B cell (primary cell): ENCODE data around the gene HCN2.

ENCODE experiments used
- CTCF ChIP-seq: fragments of 200-600 bp; IDR thresholded peaks from one replicate; pipeline ENCODE4 v1.8.0; 2022; ENCODE audit warnings: antibody characterized with exemption, mild to moderate bottlenecking
- EZH2 ChIP-seq: IDR thresholded peaks from 2 replicates; pipeline ENCODE4 v1.6.1; 2012; ENCODE audit warnings: borderline replicate concordance, low read depth, mild to moderate bottlenecking, moderate library complexity, low read length; ENCODE audit not compliant: insufficient read depth, poor library complexity, severe bottlenecking

GRCh38 chr19:566844-567243 lies 22.8 kb upstream of the HCN2 start:
- TF ChIP-seq CTCF (no peak), EZH2 (no peak)
